OCI-LY1 (cell line): Measurements from ENCODE around the gene GTF3C1.

Experiments
- H2AFZ ChIP-seq: fragments of 200-600 bp; sonication (generic), shearing (Covaris generic); 2 replicates; pipeline ENCODE4 v1.6.0; 2014; ENCODE audit warnings: antibody characterized with exemption, mild to moderate bottlenecking, low read length
- H3F3A ChIP-seq: fragments of 200-600 bp; sonication (generic), shearing (Covaris generic); 2 replicates; pipeline ENCODE4 v1.6.0; 2014; ENCODE audit warnings: mild to moderate bottlenecking, antibody characterized with exemption, low read length, moderate library complexity; ENCODE audit not compliant: insufficient read depth
- H3K27ac ChIP-seq: fragments of 200-600 bp; sonication (generic); 2 replicates; pipeline ENCODE4 v1.5.1; 2014; ENCODE audit warnings: low read length, mixed run types, mild to moderate bottlenecking, low read depth; ENCODE audit not compliant: poor library complexity, severe bottlenecking
- H3K27me3 ChIP-seq: fragments of 200-600 bp; sonication (generic); 2 replicates; pipeline ENCODE4 v1.6.0; 2014; ENCODE audit warnings: antibody characterized with exemption, mild to moderate bottlenecking, low read length, moderate library complexity; ENCODE audit not compliant: insufficient read depth
- H3K36me3 ChIP-seq: fragments of 200-600 bp; sonication (generic); 2 replicates; pipeline ENCODE4 v1.6.1; 2014; ENCODE audit warnings: mild to moderate bottlenecking, antibody characterized with exemption, low read length, moderate library complexity, mixed read lengths; ENCODE audit not compliant: insufficient read depth
- H3K4me1 ChIP-seq: fragments of 200-600 bp; sonication (generic); 2 replicates; pipeline ENCODE4 v1.5.1; 2014; ENCODE audit warnings: mild to moderate bottlenecking, low read length, moderate library complexity; ENCODE audit not compliant: insufficient read depth, severe bottlenecking
- H3K4me2 ChIP-seq: fragments of 200-600 bp; sonication (generic), shearing (Covaris generic); 2 replicates; pipeline ENCODE4 v1.6.1; 2014; ENCODE audit warnings: low read length
- H3K4me3 ChIP-seq: fragments of 200-600 bp; sonication (generic); 2 replicates; pipeline ENCODE4 v1.5.1; 2014; ENCODE audit warnings: low read length, low read depth, mild to moderate bottlenecking, mixed read lengths; ENCODE audit not compliant: poor library complexity, severe bottlenecking
- H3K79me2 ChIP-seq: fragments of 200-600 bp; shearing (Covaris generic); 2 replicates; pipeline ENCODE4 v1.6.1; 2016; ENCODE audit warnings: mixed run types, low read length, mixed read lengths; ENCODE audit not compliant: insufficient read depth
- H3K9ac ChIP-seq: fragments of 200-600 bp; sonication (generic), shearing (Covaris generic); 2 replicates; pipeline ENCODE4 v1.6.1; 2014; ENCODE audit warnings: mild to moderate bottlenecking, low read length, mixed read lengths
- H3K9me2 ChIP-seq: fragments of 200-600 bp; sonication (generic), shearing (Covaris generic); 2 replicates; pipeline ENCODE4 v1.6.1; 2014; ENCODE audit warnings: low read depth, mild to moderate bottlenecking, low read length, mixed read lengths
- H3K9me3 ChIP-seq: fragments of 200-600 bp; shearing (Covaris generic); 2 replicates; pipeline ENCODE4 v1.6.1; 2014; ENCODE audit warnings: low read length, mixed read lengths
- H4K20me1 ChIP-seq: fragments of 200-600 bp; sonication (generic), shearing (Covaris generic); 2 replicates; pipeline ENCODE4 v1.6.0; 2016; ENCODE audit warnings: mild to moderate bottlenecking, low read length; ENCODE audit not compliant: insufficient read depth
- CTCF ChIP-seq: fragments of 200-600 bp; sonication (generic), shearing (Covaris generic); IDR thresholded peaks from 2 replicates; pipeline ENCODE4 v1.5.1; 2017; ENCODE audit warnings: mild to moderate bottlenecking, antibody characterized with exemption, low read length, moderate library complexity, mixed read lengths
- EZH2 ChIP-seq: fragments of 200-600 bp; sonication (generic), shearing (Covaris generic); IDR thresholded peaks from 2 replicates; pipeline ENCODE4 v1.8.0; 2017; ENCODE audit warnings: borderline replicate concordance, mixed run types, mild to moderate bottlenecking, antibody characterized with exemption, low read length, moderate library complexity, mixed read lengths

GTF3C1 gene

GRCh38 chr16:27431773-27432532 is 117.8 kb downstream of the GTF3C1 start:
- no peaks in the 10 kb centered on the region for H3K79me2 ChIP-seq
- H3K9me2 ChIP-seq, result no peaks in the 10 kb centered on the region
- H3K4me1 ChIP-seq, result peaks cover 2% of the 10 kb centered on the region
- no peaks in the 10 kb centered on the region for H3K27me3 ChIP-seq
- H3F3A ChIP-seq, result no peaks in the 10 kb centered on the region
- H3K36me3 ChIP-seq, result no peaks in the 10 kb centered on the region
- H3K4me3 ChIP-seq, result no peak overlapping the region
- H4K20me1 ChIP-seq, result no peaks in the 10 kb centered on the region
- TF ChIP-seq EZH2 (no peak), CTCF (no peak)
- H2AFZ ChIP-seq, result no peak overlapping the region
- H3K9ac ChIP-seq, result no peak overlapping the region
- H3K4me2 ChIP-seq, result no peak overlapping the region
- no peak overlapping the region for H3K27ac ChIP-seq
- no peaks in the 10 kb centered on the region for H3K9me3 ChIP-seq

GRCh38 chr16:27430923-27431484 is 118.7 kb downstream of the GTF3C1 start:
- no peak overlapping the region for H3K27ac ChIP-seq
- peaks cover 11% of the 10 kb centered on the region for H3K4me1 ChIP-seq
- H3K9ac ChIP-seq, result no peak overlapping the region
- no peaks in the 10 kb centered on the region for H3K79me2 ChIP-seq
- no peaks in the 10 kb centered on the region for H3K27me3 ChIP-seq
- no peaks in the 10 kb centered on the region for H3K9me2 ChIP-seq
- H3K9me3 ChIP-seq, result no peaks in the 10 kb centered on the region
- no peaks in the 10 kb centered on the region for H3K36me3 ChIP-seq
- H2AFZ ChIP-seq, result no peak overlapping the region
- no peak for TF ChIP-seq EZH2
- TF ChIP-seq CTCF, result no peak
- no peaks in the 10 kb centered on the region for H3F3A ChIP-seq
- H3K4me3 ChIP-seq, result no peak overlapping the region
- no peaks in the 10 kb centered on the region for H4K20me1 ChIP-seq
- H3K4me2 ChIP-seq, result no peak overlapping the region

- Histone ChIP-seq H3K9ac (no peak overlapping the region), H3K36me3 (no peaks in the 10 kb centered on the region), H3K9me3 (no peaks in the 10 kb centered on the region), H3K4me2 (no peak overlapping the region), H2AFZ (no peak overlapping the region), H4K20me1 (no peaks in the 10 kb centered on the region), H3K4me3 (no peak overlapping the region), H3K79me2 (no peaks in the 10 kb centered on the region), H3K9me2 (no peaks in the 10 kb centered on the region), H3K4me1 (peaks cover 11% of the 10 kb centered on the region), H3F3A (no peaks in the 10 kb centered on the region), H3K27ac (no peak overlapping the region), H3K27me3 (no peaks in the 10 kb centered on the region)
- TF ChIP-seq CTCF (no peak), EZH2 (no peak)
Measured at GRCh38 chr16:27430512-27430911, 119.2 kb downstream of the GTF3C1 start.
